HG03521 (cell line): ENCODE results near the gene CITED1.
"Not testable (repeated sequence)": the region's sequence is repeated elsewhere in the genome, so short reads cannot be mapped to it uniquely, and the experiment has no call there.

Experiments used
- ATAC-seq: cut with Tn5 transposase; IDR thresholded peaks from one replicate; pipeline ENCODE4 v1.9.1; 2021; ENCODE audit warnings: mild to moderate bottlenecking, moderate library complexity; ENCODE audit not compliant: unreplicated experiment

CITED1 gene, protein sequence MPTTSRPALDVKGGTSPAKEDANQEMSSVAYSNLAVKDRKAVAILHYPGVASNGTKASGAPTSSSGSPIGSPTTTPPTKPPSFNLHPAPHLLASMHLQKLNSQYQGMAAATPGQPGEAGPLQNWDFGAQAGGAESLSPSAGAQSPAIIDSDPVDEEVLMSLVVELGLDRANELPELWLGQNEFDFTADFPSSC

DNA sequence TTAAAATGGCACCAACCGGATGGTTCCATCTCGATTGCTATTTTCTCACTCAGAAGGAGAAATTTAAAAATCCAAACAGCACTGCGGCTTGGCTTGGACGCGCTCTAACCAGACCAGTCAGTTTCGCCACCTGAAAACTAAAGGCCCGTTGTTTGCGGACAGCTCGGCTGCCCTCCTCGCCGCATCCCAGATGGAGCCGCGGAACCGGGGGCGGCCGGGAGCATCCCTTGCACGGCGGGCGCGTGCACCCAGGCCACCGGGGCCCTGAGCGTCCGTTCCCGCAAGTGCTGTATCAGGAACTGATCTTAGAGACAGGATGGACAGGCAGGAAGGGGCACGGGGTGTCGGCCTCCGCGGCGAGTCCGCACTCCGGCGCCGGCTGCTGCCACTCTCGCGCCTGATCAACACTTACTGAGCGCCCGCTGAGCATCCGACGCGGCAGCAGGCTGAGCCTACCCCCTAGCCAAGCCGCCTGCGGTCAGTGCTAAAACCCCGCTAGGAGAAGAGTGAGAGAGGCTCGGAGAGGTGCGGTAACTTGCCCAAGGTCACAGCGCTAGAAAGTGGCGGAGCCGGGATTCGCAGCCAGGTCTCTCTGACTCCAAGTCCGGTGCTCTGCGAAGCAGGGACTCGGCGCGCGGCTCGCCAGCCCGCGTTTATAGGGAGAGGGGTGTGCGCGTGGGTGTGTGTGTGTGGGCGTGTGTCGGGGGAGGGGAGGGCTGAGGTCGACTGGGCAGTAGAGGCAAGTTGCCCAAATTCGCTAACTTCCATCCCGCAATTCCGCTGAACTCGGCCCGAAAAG lies at the start of gene CITED1:
Gene CITED1 (minus strand): TSS at position 629 of the 799 bp plus-strand sequence. CDS start 3,045 bp downstream, outside the sequence.
- no peak for ATAC-seq

DNA sequence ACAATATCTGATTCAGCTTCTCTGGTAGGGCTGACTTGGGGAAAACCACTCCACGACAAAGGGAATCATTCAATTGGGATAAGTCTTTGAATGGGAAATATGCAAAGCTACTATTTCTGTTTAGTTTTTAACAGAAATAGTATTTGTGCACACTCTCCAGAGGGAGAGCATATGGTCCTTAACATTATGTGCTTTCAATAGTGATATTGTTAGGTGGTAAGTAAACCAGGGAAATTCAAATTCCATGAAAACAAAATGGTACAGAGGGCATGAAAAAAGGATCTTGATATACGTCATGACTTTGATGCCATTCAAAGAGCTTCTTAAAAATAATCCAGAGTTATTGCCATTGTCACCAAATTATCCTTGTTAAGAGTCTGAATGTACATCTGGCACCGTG lies 47.1 kb upstream of the CITED1 start:
- ATAC-seq = no peak

DNA sequence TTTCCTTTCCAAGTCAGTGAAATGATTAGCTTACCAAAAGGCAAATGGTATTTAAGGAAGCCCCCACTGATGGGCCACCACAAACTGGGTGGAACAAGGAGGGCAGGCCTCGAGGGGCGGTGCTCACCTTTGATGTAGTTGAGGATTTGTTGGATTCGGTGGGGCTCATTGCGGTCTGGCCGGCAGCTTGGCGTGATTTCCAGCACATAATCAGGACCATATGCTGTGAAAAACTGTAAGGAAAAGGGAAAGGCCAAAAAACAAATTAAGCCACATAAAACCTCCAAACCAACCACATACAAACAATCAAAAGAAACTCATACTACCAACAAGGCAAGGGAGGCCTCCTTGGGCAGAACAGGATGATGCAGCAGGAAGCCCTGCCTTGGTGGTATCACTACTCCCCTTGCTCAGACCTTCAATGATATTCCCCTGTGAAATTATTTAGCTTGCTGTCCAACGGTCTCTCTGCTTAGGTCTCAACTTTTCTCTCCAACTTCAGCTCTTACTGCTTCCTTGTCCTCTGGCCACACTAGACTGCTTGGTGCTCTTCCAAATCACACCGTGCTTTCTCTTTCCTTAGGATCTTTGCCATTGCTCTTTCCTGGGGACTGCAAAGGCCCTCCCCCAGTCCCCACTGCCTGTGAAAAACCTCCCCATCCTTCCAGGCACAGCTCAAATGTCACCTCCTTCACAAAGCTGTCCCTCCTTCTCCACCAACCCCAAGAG lies 46.1 kb upstream of the CITED1 start:
- ATAC-seq = no peak

DNA sequence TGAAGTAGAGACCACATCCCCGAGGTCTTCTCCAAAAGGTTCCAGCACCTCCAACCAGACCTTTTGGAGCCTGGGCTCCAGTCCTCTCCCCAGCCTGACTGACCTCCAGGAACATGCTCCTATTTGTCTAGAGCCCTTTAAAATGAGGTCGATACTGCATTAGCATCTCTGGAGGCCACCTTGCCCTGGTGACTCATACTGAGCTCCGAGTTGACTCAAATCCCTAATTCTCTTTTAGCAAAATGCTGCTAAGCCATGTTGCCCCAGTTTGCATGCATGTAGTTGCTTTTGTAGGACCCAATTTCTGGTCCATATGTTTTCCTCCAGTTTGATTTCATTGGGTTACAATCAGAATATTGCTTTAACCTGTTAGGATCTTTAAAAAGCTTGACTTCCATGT lies 43.5 kb upstream of the CITED1 start:
- peak; percentile 86 for ATAC-seq

DNA sequence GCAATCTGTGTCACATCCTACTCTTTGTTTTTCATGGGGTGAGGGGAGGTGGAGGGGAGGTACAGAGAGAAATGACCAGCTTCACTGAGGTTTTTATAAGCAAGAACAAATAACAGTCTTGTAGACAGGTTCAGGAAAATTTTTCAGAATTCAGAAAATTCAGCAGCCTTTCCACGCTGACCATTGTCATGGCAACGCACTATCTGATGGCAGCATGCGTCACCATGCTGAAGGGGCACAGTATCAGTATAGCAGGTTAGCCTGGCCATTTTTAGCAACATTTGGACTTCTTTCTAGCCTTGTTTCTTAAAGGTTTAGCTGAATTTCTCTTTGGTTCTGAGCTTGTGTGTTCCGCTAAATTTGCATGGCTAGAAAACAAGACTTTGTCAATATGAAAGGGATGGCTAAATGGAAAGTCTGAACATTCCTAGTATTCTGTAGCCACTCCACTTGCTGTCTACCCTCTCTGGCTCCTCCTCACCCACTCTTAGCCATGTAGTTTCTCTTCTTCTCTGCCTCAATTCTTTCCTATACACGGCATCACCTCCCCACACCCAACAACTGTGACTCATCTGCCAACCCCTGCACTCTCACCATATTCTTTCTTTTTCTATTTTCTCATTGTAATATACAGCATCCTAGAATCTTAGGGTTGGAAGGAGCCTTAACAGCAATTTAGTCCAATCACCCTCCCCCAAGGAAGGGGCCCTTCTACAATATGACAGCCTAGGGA lies 42.7 kb upstream of the CITED1 start:
- ATAC-seq = no peak

DNA sequence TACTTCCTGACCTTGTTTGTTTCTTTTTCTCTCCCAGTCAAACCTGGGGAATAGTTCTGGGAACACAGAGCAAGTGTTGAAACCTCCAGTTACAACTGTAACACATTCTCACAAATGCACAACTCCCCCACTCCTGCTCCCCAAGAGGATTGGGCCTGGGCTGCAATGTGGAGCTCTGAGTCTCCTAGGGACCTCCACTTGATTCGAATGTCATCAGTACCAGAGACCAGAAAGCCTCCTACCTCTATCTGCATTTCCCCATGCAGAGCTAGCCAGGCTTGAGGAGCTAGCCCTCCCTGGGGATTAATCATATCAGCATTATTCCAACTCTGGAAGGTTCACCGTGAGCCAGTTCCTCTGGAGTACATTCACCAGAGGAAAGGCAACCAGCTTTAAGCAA lies 41.7 kb upstream of the CITED1 start:
- ATAC-seq = no peak

DNA sequence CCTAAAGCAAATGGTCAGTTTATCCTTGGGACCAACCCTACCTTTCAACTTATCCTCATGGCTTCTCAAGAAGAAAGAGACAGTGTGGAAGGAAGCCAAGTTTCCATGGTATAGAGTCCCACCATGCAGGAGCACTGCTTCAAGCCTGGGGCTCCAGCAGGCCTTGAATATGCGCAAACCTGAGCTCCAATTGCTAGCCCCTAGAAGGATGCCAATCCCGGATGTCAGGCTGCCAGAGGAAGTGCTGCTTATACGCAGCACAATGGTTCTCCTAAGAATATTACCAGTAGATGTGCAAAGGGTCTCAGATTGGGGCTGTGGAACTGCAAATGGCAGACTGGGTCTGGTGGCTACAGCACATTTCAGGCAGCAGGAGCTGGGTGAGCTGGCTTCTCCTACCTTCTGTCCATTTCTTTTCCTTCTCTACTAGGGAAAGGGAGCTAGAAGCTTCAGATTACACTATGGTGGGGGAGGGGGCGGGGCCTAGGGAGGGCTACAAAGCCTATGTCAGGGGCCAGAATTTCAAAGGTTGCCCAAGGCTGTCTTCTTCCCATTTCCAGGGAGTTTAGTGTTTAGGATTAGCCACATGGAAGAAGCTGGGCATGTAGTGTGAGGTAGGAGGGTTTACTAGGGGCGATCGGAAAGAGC lies 40.7 kb upstream of the CITED1 start:
- no peak for ATAC-seq

DNA sequence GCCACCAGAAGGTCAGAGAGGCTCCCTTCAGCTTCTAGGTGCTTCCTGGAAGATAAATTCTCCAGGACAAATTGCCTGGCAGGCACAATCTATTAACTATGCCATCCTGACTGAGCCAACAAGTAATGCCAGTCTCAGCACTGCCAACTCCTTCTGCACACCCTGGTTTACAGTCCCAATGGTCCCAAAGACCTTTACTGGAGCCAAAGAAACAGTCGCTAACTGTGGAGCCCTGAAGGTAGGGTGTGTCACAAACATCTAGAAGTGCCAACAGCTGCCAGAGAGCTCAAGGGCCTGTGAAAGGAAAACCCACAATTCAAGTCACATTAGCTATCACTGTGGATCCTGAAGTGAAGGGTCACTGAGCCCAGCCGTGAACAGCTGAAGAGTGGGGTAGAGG lies 34.9 kb upstream of the CITED1 start:
- ATAC-seq = no peak

DNA sequence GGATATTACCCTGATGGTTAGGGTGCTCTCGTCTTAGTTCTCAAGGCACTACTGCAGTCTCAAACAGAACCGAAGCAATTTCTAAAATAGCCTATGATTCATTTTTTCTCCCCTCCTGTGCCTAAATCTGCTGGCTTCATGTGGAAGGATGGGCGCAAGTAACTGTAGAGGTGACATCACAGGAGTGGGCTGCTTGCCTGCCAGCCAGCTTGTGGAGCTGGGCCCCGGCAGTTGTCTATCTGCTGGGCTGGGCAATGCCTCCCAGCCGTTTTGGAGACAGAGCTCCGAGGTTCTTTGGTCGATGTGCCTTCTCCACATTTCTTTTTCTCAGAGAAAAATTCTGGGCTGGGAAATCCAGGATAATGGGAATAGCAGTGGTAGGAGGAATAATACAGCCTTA lies 34.3 kb upstream of the CITED1 start:
- ATAC-seq = no peak

DNA sequence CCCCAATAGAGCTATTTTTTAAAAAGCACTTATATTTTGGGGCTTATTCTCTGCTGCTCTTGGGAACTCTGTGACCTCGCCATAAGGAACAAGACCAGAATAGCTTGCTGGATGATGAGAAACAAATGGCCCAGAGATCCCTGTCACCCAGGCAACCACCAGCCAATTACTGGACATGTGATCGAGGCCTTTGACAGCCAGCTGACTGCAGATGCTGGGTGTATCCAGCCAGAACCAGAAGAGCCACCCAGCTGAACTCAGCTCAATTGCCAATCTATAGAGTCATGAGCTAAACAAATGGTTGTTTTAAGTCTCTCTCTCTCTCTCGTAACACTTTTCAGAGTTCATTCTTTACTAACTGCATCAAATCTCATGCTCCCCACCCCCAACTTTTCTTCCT lies 24.4 kb upstream of the CITED1 start:
- no peak for ATAC-seq

DNA sequence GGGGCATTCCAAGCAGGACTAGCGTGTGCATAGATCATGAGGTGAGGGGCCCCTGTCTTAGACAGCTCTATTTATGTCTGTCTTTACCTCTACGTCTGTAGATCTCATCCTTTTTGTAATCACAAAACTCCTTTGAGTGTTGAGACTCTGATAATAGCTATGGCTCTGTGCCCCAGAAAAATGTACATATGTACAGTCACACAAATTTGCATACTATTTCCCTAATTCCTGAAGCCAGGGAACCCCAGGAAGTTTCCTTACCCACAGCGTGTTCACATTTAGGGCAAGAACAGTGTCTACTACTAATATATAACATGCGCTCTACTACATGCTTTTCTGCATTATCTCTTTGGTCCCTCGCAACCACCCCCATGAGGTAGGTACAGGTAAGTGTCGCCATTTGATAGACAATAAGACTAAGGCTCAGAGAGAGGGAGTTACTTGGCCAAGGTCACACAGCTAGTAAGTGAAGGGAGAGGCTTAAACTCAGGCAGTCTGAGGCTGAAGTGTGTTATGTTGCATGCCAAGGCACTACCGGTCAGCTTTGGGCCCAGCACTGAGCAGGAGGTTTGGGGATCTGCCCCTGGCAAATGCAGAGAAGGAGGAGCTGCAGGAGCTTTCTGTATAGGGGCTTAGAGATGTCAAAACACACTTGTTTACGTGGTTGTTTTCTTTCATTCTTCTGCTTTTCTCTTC lies 21.0 kb upstream of the CITED1 start:
- ATAC-seq = no peak

DNA sequence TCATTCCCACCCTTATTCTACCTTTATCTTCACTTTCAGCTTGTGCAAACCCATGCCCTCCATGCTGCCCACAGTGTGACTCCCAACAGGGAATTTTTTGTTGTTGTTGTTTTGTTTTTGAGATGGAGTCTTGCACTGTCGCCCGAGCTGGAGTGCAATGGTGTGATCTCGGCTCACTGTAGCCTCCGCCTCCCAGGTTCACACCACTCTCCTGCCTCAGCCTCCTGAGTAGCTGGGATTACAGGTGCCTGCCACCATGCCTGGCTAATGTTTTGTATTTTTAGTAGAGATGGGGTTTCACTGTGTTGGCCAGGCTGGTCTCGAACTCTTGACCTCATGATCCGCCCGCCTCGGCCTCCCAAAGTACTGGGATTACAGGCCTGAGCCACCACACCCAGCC lies 13.9 kb upstream of the CITED1 start:
- not testable (repeated sequence) for ATAC-seq

DNA sequence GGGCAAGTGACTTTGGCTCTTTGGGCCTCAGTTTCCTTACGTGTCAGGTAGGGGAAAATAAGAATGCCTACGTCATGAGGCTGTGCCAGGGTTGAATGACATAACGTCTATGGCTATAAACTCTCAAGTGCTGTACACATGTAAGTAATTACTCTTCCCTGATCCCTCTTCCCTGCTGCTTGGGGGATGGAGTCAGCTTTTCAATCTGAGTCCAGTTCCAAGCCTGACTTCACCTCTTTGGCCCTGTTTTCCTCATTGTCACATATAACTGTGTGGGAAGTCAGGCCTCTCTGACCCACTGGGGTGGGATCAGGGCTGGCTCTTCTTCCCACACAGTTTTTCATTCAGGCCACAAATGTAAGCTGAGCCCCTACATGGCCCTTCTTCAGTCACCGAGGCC lies 11.4 kb upstream of the CITED1 start:
- ATAC-seq = no peak

DNA sequence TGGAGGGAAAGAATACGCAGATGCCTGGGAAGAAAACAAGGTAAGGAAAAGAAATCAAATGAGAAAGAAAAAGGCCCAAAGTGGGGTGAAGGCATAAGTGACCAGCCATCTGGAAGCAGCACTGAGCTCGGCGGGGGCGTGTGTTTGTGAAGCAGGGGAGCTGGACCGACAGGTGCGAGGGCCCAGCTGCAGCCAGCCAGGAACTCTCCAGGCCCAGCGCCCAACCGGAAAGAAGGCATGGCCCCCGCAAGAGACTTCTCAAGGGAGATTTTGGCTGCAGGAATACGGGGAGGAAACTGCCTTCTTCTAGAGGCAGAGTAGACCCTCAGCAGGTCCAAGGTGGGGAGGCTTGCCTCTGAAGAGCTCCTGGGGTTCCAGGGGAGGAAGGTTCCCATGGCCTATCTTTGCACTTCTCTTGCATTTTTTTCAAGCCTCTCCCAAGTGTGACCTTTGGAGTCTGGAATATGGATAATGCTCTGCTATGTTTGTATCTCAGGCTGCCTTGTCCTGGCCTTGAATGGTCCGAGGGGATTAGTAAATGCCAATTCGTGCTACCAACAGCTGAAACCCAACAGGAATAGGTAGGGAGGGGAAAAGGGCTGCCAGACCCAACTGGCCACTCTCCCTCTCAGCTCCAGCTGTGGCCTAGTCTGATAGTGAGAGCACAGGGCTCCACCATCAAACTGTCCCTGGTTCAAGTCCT lies 10.8 kb upstream of the CITED1 start:
- ATAC-seq = no peak

DNA sequence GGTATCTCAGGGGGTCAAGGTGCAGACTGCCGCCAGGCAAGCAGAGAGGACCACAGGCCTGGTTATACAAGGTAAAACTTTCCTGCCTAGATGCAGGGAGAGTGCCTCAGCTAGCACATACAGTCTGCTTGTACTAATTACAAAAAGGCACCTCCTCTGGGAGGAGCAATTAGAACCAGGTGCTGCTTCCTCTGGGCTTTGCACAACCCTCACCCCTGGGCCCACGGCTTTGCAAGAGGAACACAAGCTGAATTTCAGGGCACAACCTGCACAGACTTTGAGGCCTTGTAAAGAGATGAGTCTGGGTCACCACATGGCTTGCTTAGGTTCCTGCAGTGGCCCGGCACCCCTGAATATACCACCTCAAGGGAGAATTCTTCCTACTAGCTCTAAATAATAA lies 9.2 kb upstream of the CITED1 start:
- ATAC-seq = no peak

DNA sequence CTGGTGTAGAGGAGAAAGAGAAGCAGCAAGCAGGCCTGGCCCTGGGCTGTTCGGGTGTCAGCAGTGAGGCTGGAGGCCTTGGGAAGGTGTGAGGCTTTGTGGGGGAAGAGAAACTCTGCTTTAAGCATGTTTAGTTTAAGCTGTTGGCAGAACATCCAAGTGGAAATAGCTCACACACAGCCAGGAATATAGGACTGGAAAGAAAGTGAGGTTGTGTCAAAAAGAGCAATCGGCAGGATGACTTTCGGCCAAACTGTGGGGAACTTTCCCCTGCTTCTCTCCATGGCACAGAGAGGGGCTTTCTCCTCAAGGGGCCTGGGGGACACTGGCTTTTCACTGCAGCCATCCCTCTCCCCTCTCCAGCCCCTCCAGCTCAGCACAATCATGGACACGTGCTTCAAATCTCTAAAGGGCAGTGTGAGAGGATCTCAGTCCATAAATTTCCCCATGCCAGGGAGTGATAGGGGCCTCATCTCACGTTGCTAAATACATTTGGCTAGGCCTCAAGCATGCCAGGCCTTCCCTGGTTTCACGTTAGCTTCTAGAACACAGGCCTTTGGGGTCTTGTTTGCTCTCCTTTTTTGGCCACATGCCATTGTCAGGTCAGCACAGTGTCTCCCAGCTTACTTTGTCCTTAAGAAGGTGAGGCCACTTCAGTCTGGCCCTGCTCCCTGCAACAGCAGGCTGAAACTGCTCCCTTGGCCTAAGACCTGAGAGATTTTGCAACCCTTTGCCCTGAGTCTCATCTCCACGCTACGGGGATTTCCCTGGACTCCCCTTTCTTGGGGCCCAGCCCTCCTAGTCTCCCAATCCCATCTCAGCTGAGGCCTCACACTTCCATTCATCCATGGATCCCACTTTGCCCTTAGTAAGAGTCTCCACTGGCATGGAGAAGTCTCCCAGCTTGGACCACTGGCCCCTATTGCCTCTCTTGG lies 8.3 kb upstream of the CITED1 start:
- no peak for ATAC-seq

DNA sequence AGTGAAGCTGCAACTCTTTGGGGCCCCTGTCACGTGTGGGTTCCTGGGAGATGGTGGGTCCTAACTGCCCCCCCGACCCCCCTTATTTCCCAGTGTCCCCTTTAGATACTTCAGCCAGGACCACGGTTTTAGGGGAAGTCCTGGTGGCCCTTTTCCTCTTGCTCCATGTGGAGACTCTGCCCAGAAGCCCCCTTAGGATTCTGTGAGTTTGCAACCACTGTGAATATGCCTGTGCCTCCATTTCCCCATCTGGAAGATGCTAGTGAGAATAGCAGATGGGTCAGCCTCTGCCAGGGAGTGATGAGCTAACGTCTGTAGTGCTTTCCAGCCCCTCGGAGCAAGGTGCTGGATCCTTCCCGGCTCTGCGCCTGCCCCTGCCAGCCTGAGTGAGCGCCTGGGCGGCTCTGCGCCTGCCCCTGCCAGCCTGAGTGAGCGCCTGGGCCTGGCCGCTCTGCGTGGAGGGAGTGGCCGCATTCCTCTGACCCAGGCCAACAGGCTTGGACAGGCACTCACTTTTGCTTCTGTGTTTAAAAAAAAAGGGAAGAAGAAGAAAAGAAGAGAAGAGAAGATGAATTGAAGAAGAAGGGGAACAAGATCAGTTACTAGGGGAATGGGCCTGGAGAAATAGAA lies 6.7 kb upstream of the CITED1 start:
- ATAC-seq = no peak
